HepG2 (cell line): ENCODE results near the gene MIGA2. TPM values are rescaled to one million over a fixed set of nuclear protein-coding genes. Genes with fewer than 3 reads are reported as not detected.
A peak's percentile ranks its signal among the peaks of the same experiment; 100 is the strongest.

ENCODE experiments used
- ARID4A ChIP-seq: sonication (generic); formaldehyde crosslinking; IDR thresholded peaks from 2 replicates; pipeline ENCODE4 v1.5.0; 2020; ENCODE audit warnings: mild to moderate bottlenecking, missing genetic modification reagents, borderline replicate concordance
- CSRNP2 ChIP-seq: sonication (generic); formaldehyde crosslinking; conservative IDR thresholded peaks from 2 replicates; pipeline ENCODE4 v1.8.0; 2022; ENCODE audit warnings: low read depth, missing genetic modification reagents
- KDM2A ChIP-seq: sonication (generic); formaldehyde crosslinking; IDR thresholded peaks from 2 replicates; pipeline ENCODE4 v1.4.0; 2020; ENCODE audit warnings: low read depth, missing genetic modification reagents, borderline replicate concordance
- MAFG ChIP-seq: sonication (generic); formaldehyde crosslinking; IDR thresholded peaks from 2 replicates; pipeline ENCODE4 v1.5.1; 2020; ENCODE audit warnings: mild to moderate bottlenecking, missing genetic modification reagents
- MED13 ChIP-seq: sonication (generic); formaldehyde crosslinking; IDR thresholded peaks from 2 replicates; pipeline ENCODE4 v1.5.0; 2020; ENCODE audit warnings: missing genetic modification reagents
- NFE2L2 ChIP-seq: fragments of 150-350 bp; IDR thresholded peaks from 2 replicates; pipeline ENCODE4 v1.6.1; 2014; ENCODE audit warnings: low read length
- NFYB ChIP-seq: sonication (generic); formaldehyde crosslinking; IDR thresholded peaks from 2 replicates; pipeline ENCODE4 v1.4.0; 2020; ENCODE audit warnings: missing genetic modification reagents
- PAWR ChIP-seq: sonication (generic); formaldehyde crosslinking; IDR thresholded peaks from 2 replicates; pipeline ENCODE4 v1.4.0; 2020; ENCODE audit warnings: missing genetic modification reagents, mild to moderate bottlenecking, borderline replicate concordance
- SAP130 ChIP-seq: IDR thresholded peaks from 2 replicates; pipeline ENCODE4 v1.6.1; 2016; ENCODE audit warnings: low read depth
- SMC3 ChIP-seq: IDR thresholded peaks from 2 replicates; pipeline ENCODE4 v1.6.1; 2011; ENCODE audit warnings: low read length, improper control_type of control experiment
- SNAPC2 ChIP-seq: sonication (generic); formaldehyde crosslinking; IDR thresholded peaks from 2 replicates; pipeline ENCODE4 v1.8.1; 2022; ENCODE audit warnings: mild to moderate bottlenecking, missing genetic modification reagents
- SNAPC5 ChIP-seq: sonication (generic); formaldehyde crosslinking; IDR thresholded peaks from 2 replicates; pipeline ENCODE4 v1.8.1; 2023; ENCODE audit warnings: mild to moderate bottlenecking, missing genetic modification reagents, borderline replicate concordance
- STAG1 ChIP-seq: sonication (generic); formaldehyde crosslinking; IDR thresholded peaks from 2 replicates; pipeline ENCODE4 v1.4.0; 2020; ENCODE audit warnings: missing genetic modification reagents
- U2AF2 ChIP-seq: fragments of 200-400 bp; formaldehyde crosslinking; IDR thresholded peaks from 2 replicates; pipeline ENCODE4 v1.6.1; 2017; ENCODE audit warnings: low read depth, mild to moderate bottlenecking, low read length
- ZBTB7A ChIP-seq: sonication (generic); formaldehyde crosslinking; IDR thresholded peaks from 2 replicates; pipeline ENCODE4 v1.8.0; 2022; ENCODE audit warnings: mild to moderate bottlenecking, missing genetic modification reagents
- ZNF276 ChIP-seq: sonication (generic); formaldehyde crosslinking; IDR thresholded peaks from 2 replicates; pipeline ENCODE4 v1.4.0; 2020; ENCODE audit warnings: mild to moderate bottlenecking, low read depth, missing genetic modification reagents
- ZNF280B ChIP-seq: sonication (generic); formaldehyde crosslinking; IDR thresholded peaks from 2 replicates; pipeline ENCODE4 v1.5.0; 2020; ENCODE audit warnings: missing genetic modification reagents, mild to moderate bottlenecking, borderline replicate concordance
- ZNF597 ChIP-seq: sonication (generic); formaldehyde crosslinking; IDR thresholded peaks from 2 replicates; pipeline ENCODE4 v1.5.0; 2020; ENCODE audit warnings: missing genetic modification reagents
- ZNF790 ChIP-seq: sonication (generic); formaldehyde crosslinking; IDR thresholded peaks from 2 replicates; pipeline ENCODE4 v1.8.0; 2022; ENCODE audit warnings: missing genetic modification reagents, mild to moderate bottlenecking, borderline replicate concordance
- polyA plus RNA-seq, 8 experiments: library from polyadenylated mRNA; depleted of rRNA in 3 of 8; stranded (reverse) in 7 of 8; unstranded in 1 of 8; fragments of >200 nt; fragmentation: Illumina TruSeq in 4 of 8; extraction: Trizol in 4 of 8; gene quantifications; 2 replicates each; pipeline versions ENCODE4 v1.2.1 to v1.2.3, GENCODE V29; 2011 to 2016; ENCODE audit warnings: low read depth in 4 of 8, missing spikeins in 1 of 8, mixed read lengths in 1 of 8; ENCODE audit not compliant: insufficient read depth in 1 of 8
- total RNA-seq, 5 experiments: library from RNA; depleted of rRNA; stranded (reverse); fragments of >200 nt; fragmentation: Illumina TruSeq; extraction: Trizol; gene quantifications; 2 replicates each; pipeline ENCODE4 v1.2.3, GENCODE V29; 2016; ENCODE audit warnings: low read depth in 1 of 5

The MIGA2 gene
- total and polyA plus RNA-seq, 2 of the 13 experiments (the other 11 are each of a cell fraction or from before 2014, with no cell fraction given): 10.8 to 17.1 TPM

GRCh38 chr9:129110740-129111527 is 74.5 kb downstream of the MIGA2 start, which contains the start of the genes CRAT and PTPA (continued):
- TF ChIP-seq ARID4A (CRISPR knock-in tag): peak; percentile 60; the same call in 1 of the 2 replicates
- TF ChIP-seq SNAPC5 (CRISPR knock-in tag): no peak
- TF ChIP-seq ZNF276 (CRISPR knock-in tag): no peak
- no peak for TF ChIP-seq U2AF2
- TF ChIP-seq NFYB (CRISPR knock-in tag): peak; percentile 36; the same call in 1 of the 2 replicates
- TF ChIP-seq KDM2A (CRISPR knock-in tag): peak; percentile 29; the same call in 1 of the 2 replicates
- peak; percentile 80 for TF ChIP-seq SAP130
- TF ChIP-seq SMC3: no peak
- no peak; the same call in 1 of the 2 replicates for TF ChIP-seq ZNF790 (CRISPR knock-in tag)
- no peak for TF ChIP-seq ZBTB7A
- no peak for TF ChIP-seq MED13 (CRISPR knock-in tag)
- TF ChIP-seq STAG1: no peak
- TF ChIP-seq ZNF280B (CRISPR knock-in tag): no peak
- TF ChIP-seq SNAPC2 (CRISPR knock-in tag): no peak
- no peak for TF ChIP-seq MAFG (CRISPR knock-in tag)
- TF ChIP-seq ZNF597 (CRISPR knock-in tag): no peak
- TF ChIP-seq PAWR (CRISPR knock-in tag): no peak
- TF ChIP-seq NFE2L2: no peak
- no peak for TF ChIP-seq CSRNP2 (CRISPR knock-in tag)
